Kidney epithelial cell (primary cell): ENCODE measurements around the gene TRMT112. TPM values are rescaled to one million over a fixed set of nuclear protein-coding genes. Genes with fewer than 3 reads are reported as not detected.

ENCODE experiments used
- DNase-seq: peaks from one replicate; pipeline ENCODE4 v3.0.0-alpha.2; 2010; ENCODE audit warnings: low read depth
- H3K27me3 ChIP-seq: 2 replicates; pipeline ENCODE4 v1.6.0; 2011; ENCODE audit warnings: low read length; ENCODE audit not compliant: control insufficient read depth, insufficient read depth
- H3K36me3 ChIP-seq: 2 replicates; pipeline ENCODE4 v1.5.1; 2011; ENCODE audit warnings: low read length; ENCODE audit not compliant: control insufficient read depth, insufficient read depth
- H3K4me3 ChIP-seq: 2 replicates; pipeline ENCODE4 v1.5.1; 2011; ENCODE audit warnings: low read depth, mild to moderate bottlenecking, control low read depth, low read length
- total RNA-seq: library from RNA; depleted of rRNA; stranded (reverse); fragments of >200 nt; gene quantifications from 2 replicates; pipeline ENCODE4 v1.2.3, GENCODE V29; 2015
- TF ChIP-seq, protein P1 (sequence below): IDR thresholded peaks from 2 replicates; pipeline ENCODE4 v1.5.1; 2011; ENCODE audit warnings: mild to moderate bottlenecking, moderate library complexity, low read length, control low read depth, inconsistent platforms; ENCODE audit not compliant: insufficient read depth, poor library complexity, severe bottlenecking

TRMT112 gene
- total RNA-seq, 1 donor from 2014 or later: 366 TPM

GRCh38 chr11:64357446-64357845 lies 40.1 kb upstream of the TRMT112 start:
- H3K27me3 ChIP-seq: no peaks in the 10 kb centered on the region

DNA sequence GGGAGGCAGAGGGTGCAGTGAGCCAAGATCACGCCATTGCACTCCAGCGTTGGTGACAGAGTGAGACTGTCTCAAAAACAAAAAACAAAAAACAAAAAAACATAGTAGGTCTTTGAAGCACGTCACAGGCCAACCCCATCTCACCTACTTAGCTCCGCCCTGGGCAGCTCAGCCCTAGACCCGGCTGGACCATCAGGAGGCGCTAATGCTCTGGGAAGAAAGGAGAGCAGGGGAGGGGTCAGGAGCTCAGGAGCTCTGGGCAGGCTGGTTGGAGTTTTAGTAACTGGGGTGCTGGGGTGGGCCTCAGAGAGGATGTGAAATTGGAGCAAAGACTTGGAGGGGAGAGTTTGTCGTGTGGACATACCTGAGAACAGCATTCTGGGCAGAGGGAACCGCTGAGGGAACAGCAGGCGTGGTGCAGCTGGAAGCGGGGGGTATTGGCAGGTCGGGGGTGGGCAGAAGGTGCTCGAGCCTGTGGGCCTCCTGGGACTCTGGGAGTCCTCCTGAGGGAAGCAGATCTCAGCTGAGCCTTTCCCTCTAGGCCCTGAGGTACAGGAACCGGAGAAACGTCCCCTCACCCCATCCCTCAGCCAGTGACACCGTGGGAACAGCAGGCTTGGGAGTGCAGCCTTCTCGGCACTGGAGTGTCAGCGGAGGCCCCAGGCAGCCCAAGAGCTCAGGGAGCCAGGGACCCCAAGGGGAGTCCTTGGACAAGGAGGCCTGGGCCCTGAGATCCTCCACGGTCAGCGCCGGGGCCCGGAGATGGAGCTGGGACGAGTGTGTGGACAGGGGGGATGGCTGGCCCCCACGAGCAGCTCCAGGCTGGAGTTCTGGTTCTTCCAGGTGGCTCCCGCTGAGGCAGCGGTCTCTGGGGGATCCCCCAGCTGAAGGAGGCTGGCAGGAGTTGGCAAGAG lies 39.4 kb upstream of the TRMT112 start:
- H3K27me3 ChIP-seq: no peaks in the 10 kb centered on the region
- H3K4me3 ChIP-seq: no peak overlapping the region
- H3K36me3 ChIP-seq: no peaks in the 10 kb centered on the region
- no peak for DNase-seq
- TF ChIP-seq, protein P1, sequence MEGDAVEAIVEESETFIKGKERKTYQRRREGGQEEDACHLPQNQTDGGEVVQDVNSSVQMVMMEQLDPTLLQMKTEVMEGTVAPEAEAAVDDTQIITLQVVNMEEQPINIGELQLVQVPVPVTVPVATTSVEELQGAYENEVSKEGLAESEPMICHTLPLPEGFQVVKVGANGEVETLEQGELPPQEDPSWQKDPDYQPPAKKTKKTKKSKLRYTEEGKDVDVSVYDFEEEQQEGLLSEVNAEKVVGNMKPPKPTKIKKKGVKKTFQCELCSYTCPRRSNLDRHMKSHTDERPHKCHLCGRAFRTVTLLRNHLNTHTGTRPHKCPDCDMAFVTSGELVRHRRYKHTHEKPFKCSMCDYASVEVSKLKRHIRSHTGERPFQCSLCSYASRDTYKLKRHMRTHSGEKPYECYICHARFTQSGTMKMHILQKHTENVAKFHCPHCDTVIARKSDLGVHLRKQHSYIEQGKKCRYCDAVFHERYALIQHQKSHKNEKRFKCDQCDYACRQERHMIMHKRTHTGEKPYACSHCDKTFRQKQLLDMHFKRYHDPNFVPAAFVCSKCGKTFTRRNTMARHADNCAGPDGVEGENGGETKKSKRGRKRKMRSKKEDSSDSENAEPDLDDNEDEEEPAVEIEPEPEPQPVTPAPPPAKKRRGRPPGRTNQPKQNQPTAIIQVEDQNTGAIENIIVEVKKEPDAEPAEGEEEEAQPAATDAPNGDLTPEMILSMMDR: peak; percentile 46

More at GRCh38 chr11:64357446-64357845, 40.1 kb upstream of the TRMT112 start:
- H3K4me3 ChIP-seq: no peak overlapping the region
- H3K36me3 ChIP-seq: no peaks in the 10 kb centered on the region
- DNase-seq: no peak
- TF ChIP-seq, protein P1: no peak

DNA sequence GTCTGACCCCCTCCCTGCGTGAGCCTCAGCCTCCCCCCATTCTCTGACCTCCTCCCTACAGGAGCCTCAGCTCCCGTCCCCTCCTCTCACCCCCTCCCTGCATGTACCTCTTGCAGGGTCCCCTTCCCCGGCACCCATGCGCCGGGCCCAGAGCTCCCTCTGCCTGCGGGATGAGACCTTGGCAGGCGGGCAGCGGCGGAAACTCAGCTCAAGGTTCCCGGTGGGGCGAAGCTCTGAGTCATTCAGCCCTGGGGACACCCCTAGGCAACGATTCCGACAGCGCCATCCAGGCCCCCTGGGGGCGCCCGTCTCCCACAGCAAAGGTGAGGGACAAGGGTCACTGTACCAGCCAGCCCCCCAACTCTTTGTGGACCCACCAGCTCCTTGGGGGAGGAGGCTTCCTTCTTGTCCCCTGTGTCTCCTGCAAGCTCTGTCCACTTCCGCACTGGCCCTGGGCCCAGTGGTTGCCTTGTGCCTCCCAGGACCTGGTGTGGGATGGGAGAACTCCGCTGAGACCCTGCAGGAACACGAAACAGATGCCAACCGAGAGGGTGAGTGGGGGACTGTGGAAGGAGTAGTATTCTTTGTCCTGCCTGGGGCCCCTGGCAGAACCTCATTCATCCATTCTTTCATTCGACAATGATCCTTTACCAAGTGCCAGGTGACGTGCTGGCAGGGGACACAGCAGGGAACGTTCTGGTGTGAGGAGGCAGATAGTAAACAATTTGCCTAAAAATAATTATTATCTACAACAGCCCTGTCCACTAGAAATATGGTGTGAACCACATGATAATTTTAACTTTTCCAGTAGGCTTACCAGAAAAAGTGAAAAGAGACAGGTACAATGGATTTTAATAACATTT lies 38.0 kb upstream of the TRMT112 start:
- no peaks in the 10 kb centered on the region for H3K27me3 ChIP-seq
- H3K36me3 ChIP-seq: no peaks in the 10 kb centered on the region
- TF ChIP-seq, protein P1: peak; percentile 96
- no peak overlapping the region for H3K4me3 ChIP-seq
- peak; percentile 26 for DNase-seq

GRCh38 chr11:64353715-64354506 lies 36.6 kb upstream of the TRMT112 start:
- Histone ChIP-seq H3K36me3 (no peaks in the 10 kb centered on the region), H3K4me3 (no peak overlapping the region), H3K27me3 (no peaks in the 10 kb centered on the region)
- no peak for DNase-seq
- TF ChIP-seq, protein P1: no peak

DNA sequence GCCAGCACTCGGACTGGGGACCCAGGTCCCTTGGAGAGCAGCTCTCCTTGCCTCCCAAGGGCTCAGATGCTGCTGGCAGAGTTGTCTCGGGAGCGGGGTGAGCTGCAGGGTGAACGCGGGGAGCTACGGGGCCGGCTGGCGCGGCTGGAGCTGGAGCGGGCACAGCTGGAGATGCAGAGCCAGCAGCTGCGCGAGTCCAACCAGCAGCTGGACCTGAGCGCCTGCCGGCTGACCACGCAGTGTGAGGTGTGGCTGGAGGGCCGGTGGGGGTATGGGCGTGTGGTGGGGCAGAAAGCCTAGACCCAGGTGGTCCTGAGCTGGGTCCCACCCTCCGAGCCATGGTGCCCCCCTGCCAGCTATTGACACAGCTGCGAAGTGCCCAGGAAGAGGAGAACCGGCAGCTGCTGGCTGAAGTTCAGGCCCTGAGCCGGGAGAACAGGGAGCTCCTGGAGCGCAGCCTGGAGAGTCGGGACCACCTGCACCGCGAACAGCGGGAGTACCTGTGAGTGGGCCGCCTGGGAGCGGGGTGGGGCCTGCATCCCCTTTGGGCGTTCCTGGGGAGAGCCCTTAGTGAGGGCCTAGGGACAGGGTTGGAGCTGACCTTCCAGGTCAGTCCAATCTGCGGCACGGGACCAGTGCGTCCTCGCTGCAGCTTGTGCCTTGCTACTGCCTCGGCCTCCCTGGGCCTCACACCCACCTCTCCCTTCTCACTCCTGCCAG lies 35.8 kb upstream of the TRMT112 start:
- TF ChIP-seq, protein P1: no peak
- no peak overlapping the region for H3K4me3 ChIP-seq
- DNase-seq: no peak
- no peaks in the 10 kb centered on the region for H3K27me3 ChIP-seq
- no peaks in the 10 kb centered on the region for H3K36me3 ChIP-seq
